Measurements from ENCODE around the gene ICOS. TPM values are rescaled to one million over a fixed set of nuclear protein-coding genes. Genes with fewer than 3 reads are reported as not detected.

Gene ICOS
- total and polyA plus RNA-seq, 2 donors (not counting 1 experiment from before 2014, with no cell fraction given) = not detected

DNA sequence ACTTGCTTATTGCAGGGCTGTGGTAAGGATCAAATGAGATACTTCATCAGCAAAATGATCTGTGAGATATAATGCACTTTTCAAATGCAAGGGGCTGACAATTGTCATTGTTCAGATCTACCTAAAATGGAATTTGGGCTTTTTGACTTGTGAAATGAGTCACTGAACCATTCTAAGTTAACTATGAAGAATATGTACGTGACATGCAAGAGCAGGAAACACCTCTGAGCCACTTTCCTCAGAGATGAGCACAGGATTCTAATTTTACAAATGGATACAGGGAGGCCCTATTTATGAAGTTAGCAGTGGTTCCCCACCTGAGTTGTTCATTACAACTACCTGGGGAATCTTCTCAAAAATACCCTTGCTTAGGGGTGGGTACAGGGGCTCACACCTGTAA is 42.3 kb upstream of the ICOS start:
- Histone ChIP-seq H3K9ac (ENCODE audit: insufficient read depth, low read length) (no peak overlapping the region), H3K79me2 (ENCODE audit: control insufficient read depth, insufficient read depth, low read length) (no peaks in the 10 kb centered on the region), H3K4me3 (replicated peaks in 1 of 4; ENCODE audit: control extremely low read depth in 1 of 4, insufficient read depth in 1 of 4, low read depth in 3 of 4, low read length in 4 of 4) (no peak overlapping the region), H3K4me2 (ENCODE audit: extremely low read depth, insufficient read depth, low read length) (no peak overlapping the region), H3K4me1 (ENCODE audit: control insufficient read depth, extremely low read depth, insufficient read depth, low read length) (no peaks in the 10 kb centered on the region), H3K27me3 (ENCODE audit: control insufficient read depth, insufficient read depth, low read length) (no peaks in the 10 kb centered on the region), H3K9me3 (ENCODE audit: control insufficient read depth, insufficient read depth, low read depth, low read length) (no peaks in the 10 kb centered on the region), H4K20me1 (ENCODE audit: control insufficient read depth, extremely low read depth, insufficient read depth, low read length) (no peaks in the 10 kb centered on the region), H3K36me3 (ENCODE audit: control insufficient read depth, insufficient read depth, low read length) (no peaks in the 10 kb centered on the region), H2AFZ (ENCODE audit: low read length) (no peak overlapping the region), H3K27ac (ENCODE audit: insufficient read depth, low read length) (no peak overlapping the region)
- DNase-seq (ENCODE audit: low read depth in 2 of 2) = no peak
- TF ChIP-seq, protein P1, sequence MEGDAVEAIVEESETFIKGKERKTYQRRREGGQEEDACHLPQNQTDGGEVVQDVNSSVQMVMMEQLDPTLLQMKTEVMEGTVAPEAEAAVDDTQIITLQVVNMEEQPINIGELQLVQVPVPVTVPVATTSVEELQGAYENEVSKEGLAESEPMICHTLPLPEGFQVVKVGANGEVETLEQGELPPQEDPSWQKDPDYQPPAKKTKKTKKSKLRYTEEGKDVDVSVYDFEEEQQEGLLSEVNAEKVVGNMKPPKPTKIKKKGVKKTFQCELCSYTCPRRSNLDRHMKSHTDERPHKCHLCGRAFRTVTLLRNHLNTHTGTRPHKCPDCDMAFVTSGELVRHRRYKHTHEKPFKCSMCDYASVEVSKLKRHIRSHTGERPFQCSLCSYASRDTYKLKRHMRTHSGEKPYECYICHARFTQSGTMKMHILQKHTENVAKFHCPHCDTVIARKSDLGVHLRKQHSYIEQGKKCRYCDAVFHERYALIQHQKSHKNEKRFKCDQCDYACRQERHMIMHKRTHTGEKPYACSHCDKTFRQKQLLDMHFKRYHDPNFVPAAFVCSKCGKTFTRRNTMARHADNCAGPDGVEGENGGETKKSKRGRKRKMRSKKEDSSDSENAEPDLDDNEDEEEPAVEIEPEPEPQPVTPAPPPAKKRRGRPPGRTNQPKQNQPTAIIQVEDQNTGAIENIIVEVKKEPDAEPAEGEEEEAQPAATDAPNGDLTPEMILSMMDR (conservative IDR thresholded peaks at IDR 0.05 in 1 of 2, IDR thresholded peaks at IDR 0.05 in 1 of 2; ENCODE audit: low read depth in 1 of 2, low read length in 2 of 2) = no peak
- TF ChIP-seq EZH2 (IDR thresholded peaks at IDR 0.05; ENCODE audit: low read length, missing control alignments) = no peak

DNA sequence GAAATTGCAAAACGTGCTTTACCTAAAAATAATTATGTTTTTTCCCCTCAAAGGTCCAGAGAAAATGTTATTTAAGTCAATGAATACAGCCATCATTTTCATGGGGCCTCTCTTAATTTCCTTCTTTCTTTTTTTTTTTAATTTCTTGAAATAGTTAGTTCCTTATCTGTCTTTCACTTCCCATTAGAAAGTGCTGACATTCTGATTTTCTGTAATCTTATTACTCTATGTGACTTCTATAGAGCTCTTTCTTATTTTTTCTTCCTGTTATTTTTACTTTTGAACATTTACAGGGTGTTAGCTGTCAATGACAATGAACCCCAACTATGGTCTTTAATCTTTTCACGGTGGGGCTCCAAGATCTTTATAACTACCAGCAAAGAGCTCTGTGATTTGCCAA is 39.0 kb upstream of the ICOS start:
- Histone ChIP-seq H2AFZ (ENCODE audit: low read length) (no peak overlapping the region), H3K27me3 (ENCODE audit: control insufficient read depth, insufficient read depth, low read length) (no peaks in the 10 kb centered on the region), H3K9ac (ENCODE audit: insufficient read depth, low read length) (no peak overlapping the region), H3K9me3 (ENCODE audit: control insufficient read depth, insufficient read depth, low read depth, low read length) (no peaks in the 10 kb centered on the region), H3K36me3 (ENCODE audit: control insufficient read depth, insufficient read depth, low read length) (no peaks in the 10 kb centered on the region), H4K20me1 (ENCODE audit: control insufficient read depth, extremely low read depth, insufficient read depth, low read length) (no peaks in the 10 kb centered on the region), H3K79me2 (ENCODE audit: control insufficient read depth, insufficient read depth, low read length) (no peaks in the 10 kb centered on the region), H3K27ac (ENCODE audit: insufficient read depth, low read length) (no peak overlapping the region), H3K4me1 (ENCODE audit: control insufficient read depth, extremely low read depth, insufficient read depth, low read length) (no peaks in the 10 kb centered on the region), H3K4me2 (ENCODE audit: extremely low read depth, insufficient read depth, low read length) (no peak overlapping the region), H3K4me3 (replicated peaks in 1 of 4; ENCODE audit: control extremely low read depth in 1 of 4, insufficient read depth in 1 of 4, low read depth in 3 of 4, low read length in 4 of 4) (no peak overlapping the region)
- DNase-seq (ENCODE audit: low read depth in 2 of 2) = no peak
- TF ChIP-seq, protein P1 (conservative IDR thresholded peaks at IDR 0.05 in 1 of 2, IDR thresholded peaks at IDR 0.05 in 1 of 2; ENCODE audit: low read depth in 1 of 2, low read length in 2 of 2) = no peak
- TF ChIP-seq EZH2 (IDR thresholded peaks at IDR 0.05; ENCODE audit: low read length, missing control alignments) = no peak

DNA sequence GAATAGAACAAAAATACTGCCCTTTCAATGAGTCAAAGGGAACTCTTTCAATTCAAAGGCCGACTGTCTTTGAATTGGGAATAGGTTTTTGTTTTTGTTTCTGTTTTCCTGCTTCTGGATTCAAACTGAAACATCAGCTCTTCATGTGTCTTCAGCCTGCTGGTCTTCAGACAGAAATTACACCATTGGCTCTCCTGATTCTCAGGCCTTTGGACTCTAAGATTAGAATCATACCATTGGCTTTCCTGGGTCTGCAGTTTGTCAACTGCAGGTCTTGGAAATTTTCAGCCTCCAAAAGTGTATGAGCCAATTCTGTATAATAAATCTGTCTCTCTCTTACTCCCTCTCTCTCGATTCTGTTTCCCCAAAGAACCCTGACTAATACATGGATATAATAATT is 37.9 kb upstream of the ICOS start:
- H3K27me3 ChIP-seq (ENCODE audit: control insufficient read depth, insufficient read depth, low read length) = no peaks in the 10 kb centered on the region
- TF ChIP-seq, protein P1 (conservative IDR thresholded peaks at IDR 0.05 in 1 of 2, IDR thresholded peaks at IDR 0.05 in 1 of 2; ENCODE audit: low read depth in 1 of 2, low read length in 2 of 2) = no peak
- no peak for TF ChIP-seq EZH2 (IDR thresholded peaks at IDR 0.05; ENCODE audit: low read length, missing control alignments)
- no peak for DNase-seq (ENCODE audit: low read depth in 2 of 2)

More for the DNA sequence above, 37.9 kb upstream of the ICOS start:
- Histone ChIP-seq H3K79me2 (ENCODE audit: control insufficient read depth, insufficient read depth, low read length) (no peaks in the 10 kb centered on the region), H4K20me1 (ENCODE audit: control insufficient read depth, extremely low read depth, insufficient read depth, low read length) (no peaks in the 10 kb centered on the region), H3K9ac (ENCODE audit: insufficient read depth, low read length) (no peak overlapping the region), H3K4me3 (replicated peaks in 1 of 4; ENCODE audit: control extremely low read depth in 1 of 4, insufficient read depth in 1 of 4, low read depth in 3 of 4, low read length in 4 of 4) (no peak overlapping the region), H3K36me3 (ENCODE audit: control insufficient read depth, insufficient read depth, low read length) (no peaks in the 10 kb centered on the region), H3K4me2 (ENCODE audit: extremely low read depth, insufficient read depth, low read length) (no peak overlapping the region), H3K4me1 (ENCODE audit: control insufficient read depth, extremely low read depth, insufficient read depth, low read length) (no peaks in the 10 kb centered on the region), H3K27ac (ENCODE audit: insufficient read depth, low read length) (no peak overlapping the region), H3K9me3 (ENCODE audit: control insufficient read depth, insufficient read depth, low read depth, low read length) (no peaks in the 10 kb centered on the region), H2AFZ (ENCODE audit: low read length) (no peak overlapping the region)

Measured in fibroblast of lung (primary cell).